GM18861 (cell line): ENCODE data around the gene FBXW4.

Experiments used
- ATAC-seq: cut with Tn5 transposase; IDR thresholded peaks from one replicate; pipeline ENCODE4 v1.9.1; 2021; ENCODE audit not compliant: unreplicated experiment

FBXW4 gene

GRCh38 chr10:101587725-101588653 is 107.0 kb downstream of the FBXW4 start, which contains the start of the genes DPCD and POLL:
Gene DPCD, plus strand, starts transcription at chr10:101588321. Its CDS starts 16 bp downstream, at chr10:101588337.
Gene POLL, minus strand, starts transcription at chr10:101588257. Its CDS starts 897 bp downstream, at chr10:101587360.
- peak; percentile 88 for ATAC-seq

GRCh38 chr10:101585841-101586240 is 109.1 kb downstream of the FBXW4 start:
- no peak for ATAC-seq

- ATAC-seq, result no peak
Measured at GRCh38 chr10:101580486-101581399, 114.2 kb downstream of the FBXW4 start.

- ATAC-seq, result no peak
Measured at GRCh38 chr10:101579516-101579870, 115.5 kb downstream of the FBXW4 start.

- no peak for ATAC-seq
Measured at GRCh38 chr10:101578803-101579515, 116.0 kb downstream of the FBXW4 start.

- ATAC-seq, result no peak
Measured at GRCh38 chr10:101578192-101578591, 116.8 kb downstream of the FBXW4 start.

- no peak for ATAC-seq
Measured at GRCh38 chr10:101577121-101577871, 117.7 kb downstream of the FBXW4 start.

- ATAC-seq, result no peak
Measured at GRCh38 chr10:101576211-101576863, 118.6 kb downstream of the FBXW4 start.

- no peak for ATAC-seq
Measured at GRCh38 chr10:101575580-101576210, 119.3 kb downstream of the FBXW4 start.

GRCh38 chr10:101575091-101575490 is 119.9 kb downstream of the FBXW4 start:
- no peak for ATAC-seq

GRCh38 chr10:101573885-101574753 is 120.9 kb downstream of the FBXW4 start:
- ATAC-seq, result no peak

GRCh38 chr10:101572785-101573184 is 122.2 kb downstream of the FBXW4 start:
- no peak for ATAC-seq

GRCh38 chr10:101572126-101572525 is 122.8 kb downstream of the FBXW4 start:
- ATAC-seq, result no peak

GRCh38 chr10:101571271-101571925 is 123.6 kb downstream of the FBXW4 start:
- no peak for ATAC-seq

- ATAC-seq, result no peak
Measured at GRCh38 chr10:101570428-101571270, 124.3 kb downstream of the FBXW4 start.

GRCh38 chr10:101569622-101570427 is 125.1 kb downstream of the FBXW4 start:
- no peak for ATAC-seq
